Astrocyte (in vitro differentiated cells and primary cell): Measurements from ENCODE around the gene TGM5. TPM values are rescaled to one million over a fixed set of nuclear protein-coding genes. Genes with fewer than 3 reads are reported as not detected.
A peak's percentile ranks its signal among the peaks of the same experiment; 100 is the strongest.

Experiments
- DNase-seq: peaks from one replicate; pipeline ENCODE4 v3.0.0-alpha.2; 2010; ENCODE audit warnings: low read depth
- FAIRE-seq: peaks from 2 replicates; lab custom pipeline; 2011; peaks lifted over from hg19 to GRCh38; lab: Jason Lieb, UNC
- H2AFZ ChIP-seq: 2 replicates; pipeline ENCODE4 v1.6.0; 2012; ENCODE audit warnings: low read depth, low read length, inconsistent platforms
- H3K27ac ChIP-seq: 2 replicates; pipeline ENCODE4 v1.5.1; 2011; ENCODE audit warnings: low read depth, low read length, inconsistent platforms
- H3K27me3 ChIP-seq: 2 replicates; pipeline ENCODE4 v1.6.0; 2011; ENCODE audit warnings: low read length, inconsistent platforms; ENCODE audit not compliant: insufficient read depth
- H3K36me3 ChIP-seq: 2 replicates; pipeline ENCODE4 v1.5.1; 2011; ENCODE audit warnings: low read length, inconsistent platforms; ENCODE audit not compliant: insufficient read depth
- H3K4me1 ChIP-seq: 2 replicates; pipeline ENCODE4 v1.5.1; 2011; ENCODE audit warnings: low read length, inconsistent platforms; ENCODE audit not compliant: insufficient read depth
- H3K4me2 ChIP-seq: 2 replicates; pipeline ENCODE4 v1.6.0; 2012; ENCODE audit warnings: low read length, inconsistent platforms
- H3K4me3 ChIP-seq: 2 replicates; pipeline ENCODE4 v1.5.1; 2011; ENCODE audit warnings: low read depth, mild to moderate bottlenecking, low read length, inconsistent platforms; ENCODE audit not compliant: insufficient read depth
- H3K79me2 ChIP-seq: 2 replicates; pipeline ENCODE4 v1.6.0; 2012; ENCODE audit warnings: mild to moderate bottlenecking, low read length, inconsistent platforms; ENCODE audit not compliant: insufficient read depth
- H3K9ac ChIP-seq: 2 replicates; pipeline ENCODE4 v1.6.0; 2012; ENCODE audit warnings: mild to moderate bottlenecking, low read length, inconsistent platforms
- H3K9me3 ChIP-seq: 2 replicates; pipeline ENCODE4 v1.5.1; 2012; ENCODE audit warnings: low read depth, mild to moderate bottlenecking, low read length, inconsistent platforms; ENCODE audit not compliant: insufficient read depth
- H4K20me1 ChIP-seq: 2 replicates; pipeline ENCODE4 v1.6.0; 2012; ENCODE audit warnings: low read length, inconsistent platforms; ENCODE audit not compliant: insufficient read depth
- H3K27ac Mint-ChIP-seq: one replicate; pipeline ENCODE4 v1.8.0; 2021; ENCODE audit warnings: mild to moderate bottlenecking, mixed read lengths; ENCODE audit not compliant: unreplicated experiment
- H3K27me3 Mint-ChIP-seq: one replicate; pipeline ENCODE4 v1.8.0; 2021; ENCODE audit warnings: low read depth, mixed read lengths; ENCODE audit not compliant: unreplicated experiment
- H3K36me3 Mint-ChIP-seq: one replicate; pipeline ENCODE4 v1.8.0; 2021; ENCODE audit warnings: low read depth, mixed read lengths; ENCODE audit not compliant: unreplicated experiment
- H3K4me1 Mint-ChIP-seq: one replicate; pipeline ENCODE4 v1.8.0; 2021; ENCODE audit warnings: low read depth, mixed read lengths; ENCODE audit not compliant: unreplicated experiment
- H3K4me3 Mint-ChIP-seq: one replicate; pipeline ENCODE4 v1.8.0; 2021; ENCODE audit warnings: mild to moderate bottlenecking, moderate library complexity, mixed read lengths; ENCODE audit not compliant: unreplicated experiment
- H3K9me3 Mint-ChIP-seq: one replicate; pipeline ENCODE4 v1.8.0; 2021; ENCODE audit warnings: mild to moderate bottlenecking, mixed read lengths; ENCODE audit not compliant: unreplicated experiment
- CTCF ChIP-seq: IDR thresholded peaks from 2 replicates; pipeline ENCODE4 v1.5.1; 2011; ENCODE audit warnings: low read depth, mild to moderate bottlenecking, inconsistent platforms, low read length, moderate library complexity; ENCODE audit not compliant: insufficient read depth
- EZH2 ChIP-seq: IDR thresholded peaks from 2 replicates; pipeline ENCODE4 v1.6.1; 2012; ENCODE audit warnings: mild to moderate bottlenecking, low read length, inconsistent platforms; ENCODE audit not compliant: insufficient read depth
- total RNA-seq: library from RNA; stranded (reverse); gene quantifications from 2 replicates; pipeline ENCODE4 v1.2.1, GENCODE V29; 2021

Gene TGM5
- total RNA-seq, 1 donor from 2014 or later, result 0.16 TPM

- peak overlapping the region; percentile 64 for H3K27ac Mint-ChIP-seq
- no peak overlapping the region for H3K27ac ChIP-seq
Measured at GRCh38 chr15:43184407-43185124, 82.2 kb downstream of the TGM5 start.

GRCh38 chr15:43183270-43183669 lies 83.5 kb downstream of the TGM5 start:
- H3K27me3 ChIP-seq, result no peaks in the 10 kb centered on the region
- H3K4me3 ChIP-seq, result no peak overlapping the region
- TF ChIP-seq EZH2 (no peak), CTCF (no peak)
- peaks cover 5% of the 10 kb centered on the region for H3K4me1 ChIP-seq
- Mint-ChIP-seq H3K4me3 (no peak overlapping the region), H3K4me1 (no peaks in the 10 kb centered on the region), H3K27me3 (no peaks in the 10 kb centered on the region), H3K36me3 (peaks cover 2% of the 10 kb centered on the region), H3K9me3 (no peaks in the 10 kb centered on the region), H3K27ac (no peak overlapping the region)
- no peaks in the 10 kb centered on the region for H3K36me3 ChIP-seq
- no peaks in the 10 kb centered on the region for H3K9me3 ChIP-seq
- no peaks in the 10 kb centered on the region for H4K20me1 ChIP-seq
- no peaks in the 10 kb centered on the region for H3K79me2 ChIP-seq
- no peak overlapping the region for H3K9ac ChIP-seq
- DNase-seq (no peak), FAIRE-seq (no peak)
- H3K27ac ChIP-seq, result no peak overlapping the region
- no peak overlapping the region for H3K4me2 ChIP-seq
- no peak overlapping the region for H2AFZ ChIP-seq

More at GRCh38 chr15:43184407-43185124, 82.2 kb downstream of the TGM5 start:
- no peaks in the 10 kb centered on the region for H3K4me1 Mint-ChIP-seq
- Histone ChIP-seq H4K20me1 (no peaks in the 10 kb centered on the region), H3K27me3 (no peaks in the 10 kb centered on the region), H2AFZ (peak overlapping the region; percentile 77), H3K9ac (peak overlapping the region; percentile 70), H3K4me3 (no peak overlapping the region), H3K4me2 (peak overlapping the region; percentile 87), H3K9me3 (no peaks in the 10 kb centered on the region), H3K36me3 (no peaks in the 10 kb centered on the region), H3K4me1 (peaks cover 5% of the 10 kb centered on the region), H3K79me2 (no peaks in the 10 kb centered on the region)
- FAIRE-seq, result no peak
- peaks cover 3% of the 10 kb centered on the region for H3K36me3 Mint-ChIP-seq
- peak overlapping the region; percentile 92 for H3K4me3 Mint-ChIP-seq
- no peaks in the 10 kb centered on the region for H3K9me3 Mint-ChIP-seq
- TF ChIP-seq EZH2, result no peak
- no peak for TF ChIP-seq CTCF
- no peak for DNase-seq
- no peaks in the 10 kb centered on the region for H3K27me3 Mint-ChIP-seq

Other genes starting within 250 kb of the TGM5 start
- gene UBR1, start 160.9 kb downstream of the TGM5 start, total RNA-seq, result 25.7 and 28.2 TPM in 2 replicates
- gene TMEM62, start 133.3 kb downstream of the TGM5 start, total RNA-seq, result 14.0 and 15.2 TPM in 2 replicates
- gene CCNDBP1, start 81.5 kb downstream of the TGM5 start, total RNA-seq, result 35.7 and 37.0 TPM in 2 replicates
- not detected in 2 replicates for gene EPB42, start 45.9 kb downstream of the TGM5 start, total RNA-seq
- not detected in 2 replicates for gene TGM7, start 35.3 kb upstream of the TGM5 start, total RNA-seq
- gene LCMT2, start 63.6 kb upstream of the TGM5 start, total RNA-seq, result 4.7 and 4.8 TPM in 2 replicates
- gene ZSCAN29, start 104.1 kb upstream of the TGM5 start, total RNA-seq, result 25.5 and 27.8 TPM in 2 replicates
- 10.3 and 12.0 TPM in 2 replicates for gene TUBGCP4, start 104.2 kb upstream of the TGM5 start, total RNA-seq
- gene TP53BP1, start 226.2 kb upstream of the TGM5 start, total RNA-seq, result 71.9 and 73.1 TPM in 2 replicates